GM10266 (cell line): ENCODE measurements around the gene MARCOL.

ENCODE experiments used
- DNase-seq: peaks from one replicate; pipeline ENCODE4 v3.0.0; 2012; ENCODE audit errors: extremely low spot score
- CTCF ChIP-seq: IDR thresholded peaks from 2 replicates; pipeline ENCODE4 v1.5.1; 2012; ENCODE audit warnings: mild to moderate bottlenecking, low read depth; ENCODE audit not compliant: control insufficient read depth, insufficient read depth; ENCODE audit errors: missing control alignments

Gene MARCOL

GRCh38 chr5:148206620-148207019 is 31.7 kb upstream of the MARCOL start:
- no peak for TF ChIP-seq CTCF
- DNase-seq: no peak

GRCh38 chr5:148208226-148208625 is 30.1 kb upstream of the MARCOL start:
- DNase-seq: no peak

DNA sequence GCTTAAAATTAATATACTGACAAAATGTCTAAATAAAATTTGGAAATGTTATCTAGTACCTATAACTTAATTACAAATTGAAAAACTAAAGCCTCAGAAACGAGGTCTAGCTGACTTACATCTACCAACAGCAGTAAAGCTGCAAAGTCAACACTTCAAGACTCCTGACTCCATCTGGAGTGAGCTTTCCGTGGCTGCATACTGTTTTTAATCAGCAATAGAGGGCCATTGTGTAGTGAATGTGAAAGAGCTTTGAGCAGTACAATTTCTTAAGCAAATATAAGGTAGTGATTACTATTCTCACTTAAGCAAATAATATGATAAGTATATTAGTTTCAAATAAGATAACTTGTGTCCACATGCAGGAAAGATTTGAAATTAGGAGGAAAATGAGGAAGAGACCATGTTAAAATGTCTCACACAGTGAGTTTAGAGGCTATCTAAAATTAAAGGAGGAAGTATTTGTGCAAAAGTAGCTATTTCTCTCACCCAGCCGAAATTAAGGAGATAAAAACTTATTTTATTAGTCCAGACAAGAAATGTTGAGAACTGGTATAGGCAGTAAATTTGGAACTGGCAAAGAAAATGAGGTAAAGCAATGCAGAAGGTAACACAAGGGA is 29.1 kb upstream of the MARCOL start:
- no peak for TF ChIP-seq CTCF
- no peak for DNase-seq

More at GRCh38 chr5:148208226-148208625, 30.1 kb upstream of the MARCOL start:
- TF ChIP-seq CTCF: no peak

DNA sequence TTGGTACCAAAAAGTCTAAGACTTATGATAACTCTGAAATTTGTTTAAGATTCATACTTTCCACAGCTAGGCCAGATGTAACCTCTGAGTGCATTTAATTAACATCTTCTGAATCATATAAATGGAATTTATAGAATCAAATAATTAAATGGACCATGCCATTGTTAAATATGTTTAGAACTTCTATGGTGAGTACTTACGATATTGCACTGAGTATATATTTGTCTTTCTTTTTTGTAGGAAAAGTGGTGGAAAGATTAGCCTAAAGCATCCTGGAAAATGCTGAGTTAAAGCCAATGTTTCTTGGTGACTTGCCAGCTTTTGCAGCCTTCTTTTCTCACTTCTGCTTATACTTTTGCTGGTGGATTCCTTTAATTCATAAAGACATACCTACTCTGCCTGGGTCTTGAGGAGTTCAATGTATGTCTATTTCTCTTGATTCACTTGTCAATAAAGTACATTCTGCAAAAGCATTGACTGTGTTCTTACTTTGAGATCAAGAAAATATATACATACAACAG is 23.6 kb upstream of the MARCOL start:
- TF ChIP-seq CTCF: no peak

GRCh38 chr5:148221508-148221907 is 16.8 kb upstream of the MARCOL start:
- TF ChIP-seq CTCF: no peak
- no peak for DNase-seq

More for the DNA sequence above, 23.6 kb upstream of the MARCOL start:
- no peak for DNase-seq

DNA sequence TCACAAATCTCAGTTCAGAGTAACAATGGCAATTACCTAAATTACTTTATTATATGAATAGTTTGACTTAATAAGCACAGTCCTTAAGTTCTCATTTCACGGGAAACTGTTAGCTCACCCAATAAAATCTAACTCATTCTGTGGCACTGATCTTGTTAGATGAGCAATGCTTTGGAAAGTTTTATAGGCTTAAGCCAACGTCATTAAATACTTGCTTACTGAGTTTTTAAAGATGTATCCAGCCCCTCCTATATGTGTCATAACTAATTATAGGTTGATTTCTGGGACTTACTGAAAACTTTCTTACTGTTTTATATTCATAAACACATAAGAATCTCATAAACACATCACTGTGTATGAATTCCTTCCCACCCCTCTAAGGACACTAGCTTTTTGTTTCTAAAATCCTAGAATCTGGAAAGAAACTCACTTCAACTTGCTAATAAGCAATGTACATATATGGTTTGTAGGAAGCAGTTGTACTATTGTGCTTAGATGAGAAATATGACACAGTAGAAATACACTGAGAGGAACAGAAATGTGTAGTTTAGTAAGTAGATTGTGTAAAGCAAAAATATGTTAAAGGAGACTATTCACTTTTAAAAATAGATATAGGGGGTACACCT is 14.1 kb upstream of the MARCOL start:
- no peak for DNase-seq
- no peak for TF ChIP-seq CTCF

GRCh38 chr5:148228392-148228984 is 9.8 kb upstream of the MARCOL start:
- no peak for DNase-seq
- TF ChIP-seq CTCF: no peak
